Measurements from ENCODE around the gene PDGFC.

PDGFC gene

GRCh38 chr4:156734965-156735895, 236.4 kb downstream of the PDGFC start:
- no peak for DNase-seq (ENCODE audit: low read depth)
- TF ChIP-seq CTCF (IDR thresholded peaks at IDR 0.05; ENCODE audit: control insufficient read depth, insufficient read depth, low read depth, low read length, missing control alignments) = no peak
- no peak overlapping the region for H3K4me3 ChIP-seq (ENCODE audit: control insufficient read depth, low read depth, low read length)

- DNase-seq (ENCODE audit: low read depth) = no peak
- TF ChIP-seq CTCF (IDR thresholded peaks at IDR 0.05; ENCODE audit: control insufficient read depth, insufficient read depth, low read depth, low read length, missing control alignments) = no peak
Measured at GRCh38 chr4:156733582-156733981, 238.0 kb downstream of the PDGFC start.

GRCh38 chr4:156732634-156733033, 239.0 kb downstream of the PDGFC start:
- TF ChIP-seq CTCF (IDR thresholded peaks at IDR 0.05; ENCODE audit: control insufficient read depth, insufficient read depth, low read depth, low read length, missing control alignments) = no peak
- no peak for DNase-seq (ENCODE audit: low read depth)
- H3K4me3 ChIP-seq (ENCODE audit: control insufficient read depth, low read depth, low read length) = no peak overlapping the region

More at GRCh38 chr4:156733582-156733981, 238.0 kb downstream of the PDGFC start:
- no peak overlapping the region for H3K4me3 ChIP-seq (ENCODE audit: control insufficient read depth, low read depth, low read length)

GRCh38 chr4:156729416-156729815, 242.2 kb downstream of the PDGFC start:
- no peak for DNase-seq (ENCODE audit: low read depth)
- no peak for TF ChIP-seq CTCF (IDR thresholded peaks at IDR 0.05; ENCODE audit: control insufficient read depth, insufficient read depth, low read depth, low read length, missing control alignments)
- no peak overlapping the region for H3K4me3 ChIP-seq (ENCODE audit: control insufficient read depth, low read depth, low read length)

- DNase-seq (ENCODE audit: low read depth) = no peak
- TF ChIP-seq CTCF (IDR thresholded peaks at IDR 0.05; ENCODE audit: control insufficient read depth, insufficient read depth, low read depth, low read length, missing control alignments) = no peak
- no peak overlapping the region for H3K4me3 ChIP-seq (ENCODE audit: control insufficient read depth, low read depth, low read length)
Measured at GRCh38 chr4:156725257-156725656, 246.3 kb downstream of the PDGFC start.

GRCh38 chr4:156723951-156724668, 247.5 kb downstream of the PDGFC start:
- H3K4me3 ChIP-seq (ENCODE audit: control insufficient read depth, low read depth, low read length) = no peak overlapping the region
- DNase-seq (ENCODE audit: low read depth) = no peak
- no peak for TF ChIP-seq CTCF (IDR thresholded peaks at IDR 0.05; ENCODE audit: control insufficient read depth, insufficient read depth, low read depth, low read length, missing control alignments)
